Panc1 (cell line): Measurements from ENCODE around the gene BACH2. TPM values are rescaled to one million over a fixed set of nuclear protein-coding genes. Genes with fewer than 3 reads are reported as not detected.

Source experiments
- ATAC-seq: fragments of 200-7000 bp; cut with Tn5 transposase; 2 replicates; pipeline ENCODE4 v1.9.1; 2020; ENCODE audit warnings: mild to moderate bottlenecking, moderate library complexity
- BruUV-seq: library from RNA; stranded (reverse); fragments of 400-500 nt; replicated peaks from 2 replicates; lab custom pipeline; 2021; lab: Mats Ljungman, UMichigan
- CTCF ChIA-PET: fragments of 300-600 bp; sonication (Branson Sonifier 250); formaldehyde crosslinking; loops from one replicate; lab custom pipeline; 2022; ENCODE audit warnings: antibody characterized with exemption; lab: Charles Lee
- POLR2A ChIA-PET: fragments of 300-600 bp; sonication (Branson Sonifier 250); formaldehyde crosslinking; loops from one replicate; lab custom pipeline; 2022; ENCODE audit warnings: antibody characterized with exemption; lab: Charles Lee
- DNase-seq: peaks from one replicate; pipeline ENCODE4 v3.0.0-alpha.2; 2010; ENCODE audit warnings: low read depth, low spot score
- H3K27ac ChIP-seq: 2 replicates; pipeline ENCODE4 v1.5.1; 2011; ENCODE audit warnings: mild to moderate bottlenecking, low read length, inconsistent platforms
- H3K27me3 ChIP-seq: fragments of 200-500 bp; sonication (Bioruptor generic); 2 replicates; pipeline ENCODE4 v1.6.0; 2014; ENCODE audit warnings: low read length, inconsistent platforms; ENCODE audit not compliant: control insufficient read depth, insufficient read depth
- H3K36me3 ChIP-seq: fragments of 200-500 bp; sonication (Bioruptor generic); 2 replicates; pipeline ENCODE4 v1.5.1; 2014; ENCODE audit warnings: inconsistent platforms, mild to moderate bottlenecking, low read length, moderate library complexity; ENCODE audit not compliant: control insufficient read depth, insufficient read depth
- H3K4me1 ChIP-seq: 2 replicates; pipeline ENCODE4 v1.5.1; 2011; ENCODE audit warnings: inconsistent platforms, mild to moderate bottlenecking, low read length, moderate library complexity; ENCODE audit not compliant: control insufficient read depth, insufficient read depth
- H3K4me3 ChIP-seq, 2 experiments: 2 replicates each; pipeline ENCODE4 v1.5.1; 2011 to 2012; ENCODE audit warnings: low read depth in 2 of 2, low read length in 2 of 2, mild to moderate bottlenecking in 2 of 2, inconsistent platforms in 1 of 2, moderate library complexity in 1 of 2
- H3K9me3 ChIP-seq: fragments of 200-500 bp; sonication (Bioruptor generic); 2 replicates; pipeline ENCODE4 v1.5.1; 2014; ENCODE audit warnings: low read depth, mild to moderate bottlenecking, inconsistent platforms, low read length, moderate library complexity; ENCODE audit not compliant: control insufficient read depth, insufficient read depth
- CTCF ChIP-seq: fragments of 450-650 bp; IDR thresholded peaks from 2 replicates; pipeline ENCODE4 v1.5.1; 2017; ENCODE audit warnings: mild to moderate bottlenecking
- POLR2AphosphoS5 ChIP-seq: IDR thresholded peaks from 2 replicates; pipeline ENCODE4 v1.6.1; 2012; ENCODE audit warnings: mild to moderate bottlenecking, low read depth, low read length, moderate library complexity
- REST ChIP-seq, 2 experiments: IDR thresholded peaks; 2 replicates each; pipeline ENCODE4 v1.6.1; 2011 to 2012; ENCODE audit warnings: low read depth in 2 of 2, control low read depth in 1 of 2, low read length in 1 of 2, mild to moderate bottlenecking in 1 of 2, moderate library complexity in 1 of 2; ENCODE audit not compliant: insufficient read depth in 1 of 2
- SIN3A ChIP-seq: IDR thresholded peaks from 2 replicates; pipeline ENCODE4 v1.6.1; 2012; ENCODE audit warnings: low read depth, mild to moderate bottlenecking, low read length, moderate library complexity, borderline replicate concordance; ENCODE audit not compliant: insufficient read depth
- TCF7L2 ChIP-seq: IDR thresholded peaks from 2 replicates; pipeline ENCODE4 v1.6.1; 2011; ENCODE audit warnings: mild to moderate bottlenecking, low read depth, low read length, inconsistent platforms
- in situ Hi-C: cut with HindIII; loops from 2 replicates; pipeline ENCODE4 v1.10.0; 2016; ENCODE audit warnings: low sequenced_read_pairs, low pct_unique_long_range_greater_than_20kb
- intact Hi-C: fragments of 100-400 bp; cut with micrococcal nuclease; formaldehyde crosslinking; loops from one replicate; pipeline ENCODE4 v1.10.0; 2022; ENCODE audit not compliant: unreplicated experiment
- total RNA-seq: library from RNA; stranded (reverse); gene quantifications from one replicate; pipeline ENCODE4 v1.2.1, GENCODE V29; 2021; ENCODE audit not compliant: unreplicated experiment

BACH2 gene
- total RNA-seq, 1 experiment from 2014 or later: 1.6 TPM

- ChIA-PET CTCF (no interaction called here), POLR2A (no interaction called here)
- BruUV-seq: no TSS peak
- intact Hi-C loops (no loop called here), in situ Hi-C loops (no loop called here)
- Histone ChIP-seq H3K27me3 (no peaks in the 10 kb centered on the region), H3K36me3 (no peaks in the 10 kb centered on the region), H3K9me3 (no peaks in the 10 kb centered on the region), H3K4me1 (no peaks in the 10 kb centered on the region), H3K27ac (no peak overlapping the region), H3K4me3 (no peak overlapping the region)
- ATAC-seq (no peak), DNase-seq (no peak)
- TF ChIP-seq CTCF: peak; percentile 36
- TF ChIP-seq SIN3A: no peak
Measured at GRCh38 chr6:90086517-90086916, 210.1 kb downstream of the BACH2 start.

GRCh38 chr6:90083891-90084290 lies 212.8 kb downstream of the BACH2 start:
- ATAC-seq: no peak
- POLR2A ChIA-PET: no interaction called here

More at GRCh38 chr6:90083891-90084290, 212.8 kb downstream of the BACH2 start:
- in situ Hi-C loops: no loop called here
- Histone ChIP-seq H3K36me3 (no peaks in the 10 kb centered on the region), H3K4me1 (no peaks in the 10 kb centered on the region), H3K27ac (no peak overlapping the region), H3K4me3 (no peak overlapping the region), H3K9me3 (no peaks in the 10 kb centered on the region), H3K27me3 (no peaks in the 10 kb centered on the region)
- TF ChIP-seq TCF7L2: no peak
- TF ChIP-seq SIN3A: no peak
- TF ChIP-seq CTCF: no peak
- TF ChIP-seq REST (IDR thresholded peaks at IDR 0.05; ENCODE audit: insufficient read depth in 1 of 2, low read depth in 2 of 2, low read length in 1 of 2): no peak
- no peak for TF ChIP-seq POLR2AphosphoS5
- intact Hi-C loops: no loop called here
- no TSS peak for BruUV-seq
- CTCF ChIA-PET: no interaction called here
- no peak for DNase-seq
